OCI-LY3 (cell line): ENCODE data around the gene NFE2.

Source experiments
- H2AFZ ChIP-seq: fragments of 200-600, 300-600 bp; shearing (Covaris generic); 2 replicates; pipeline ENCODE4 v1.6.0; 2014; ENCODE audit warnings: antibody characterized with exemption, low read depth, low read length
- H3K27ac ChIP-seq: fragments of 200-600, 300-600 bp; sonication (generic); 2 replicates; pipeline ENCODE4 v1.5.1; 2014; ENCODE audit warnings: mild to moderate bottlenecking, low read length, moderate library complexity, mixed read lengths
- H3K27me3 ChIP-seq: fragments of 200-600, 300-600 bp; sonication (generic); 2 replicates; pipeline ENCODE4 v1.6.1; 2014; ENCODE audit warnings: low read depth, low read length, mixed read lengths
- H3K36me3 ChIP-seq: fragments of 200-600, 300-600 bp; sonication (generic); replicated peaks from 2 replicates; pipeline ENCODE3; 2014; ENCODE audit warnings: low read depth, low read length, mixed read lengths
- H3K4me1 ChIP-seq: fragments of 300-600, 200-600 bp; sonication (generic); 2 replicates; pipeline ENCODE4 v1.6.1; 2014; ENCODE audit warnings: low read length, mixed read lengths
- H3K4me2 ChIP-seq: fragments of 200-600, 300-600 bp; sonication (generic); 2 replicates; pipeline ENCODE4 v1.6.1; 2014; ENCODE audit warnings: low read length, mixed read lengths
- H3K4me3 ChIP-seq: fragments of 300-600, 200-600 bp; sonication (generic); 2 replicates; pipeline ENCODE4 v1.5.1; 2014; ENCODE audit warnings: antibody characterized with exemption, mild to moderate bottlenecking, low read length, moderate library complexity
- H3K79me2 ChIP-seq: fragments of 300-600, 200-600 bp; shearing (Covaris generic); 2 replicates; pipeline ENCODE4 v1.6.1; 2014; ENCODE audit warnings: mild to moderate bottlenecking, low read length, mixed read lengths
- H3K9ac ChIP-seq: fragments of 300-600, 200-600 bp; shearing (Covaris generic); 2 replicates; pipeline ENCODE4 v1.6.0; 2014; ENCODE audit warnings: mild to moderate bottlenecking, low read length, moderate library complexity
- H3K9me3 ChIP-seq: fragments of 200-600, 300-600 bp; shearing (Covaris generic); 2 replicates; pipeline ENCODE4 v1.6.1; 2014; ENCODE audit warnings: low read length, mixed read lengths; ENCODE audit not compliant: insufficient read depth
- H4K20me1 ChIP-seq: fragments of 200-600, 300-600 bp; sonication (generic); 2 replicates; pipeline ENCODE4 v1.6.1; 2016; ENCODE audit warnings: low read length, mixed read lengths; ENCODE audit not compliant: insufficient read depth
- CTCF ChIP-seq: fragments of 200-600, 300-600 bp; sonication (generic); IDR thresholded peaks from 2 replicates; pipeline ENCODE4 v1.5.1; 2014; ENCODE audit warnings: antibody characterized with exemption, low read length, low read depth
- EZH2phosphoT487 ChIP-seq: fragments of 200-600 bp; shearing (Covaris generic); IDR thresholded peaks from 2 replicates; pipeline ENCODE4 v1.6.1; 2018; ENCODE audit warnings: antibody characterized with exemption, mixed run types, low read depth

NFE2 gene

GRCh38 chr12:54253240-54253639 is 47.6 kb downstream of the NFE2 start:
- peaks cover 44% of the 10 kb centered on the region for H3K36me3 ChIP-seq
- H3K4me2 ChIP-seq = no peak overlapping the region
- H4K20me1 ChIP-seq = no peaks in the 10 kb centered on the region
- TF ChIP-seq CTCF = no peak
- TF ChIP-seq EZH2phosphoT487 = no peak
- H3K27ac ChIP-seq = no peak overlapping the region
- no peak overlapping the region for H2AFZ ChIP-seq
- no peak overlapping the region for H3K9ac ChIP-seq
- no peaks in the 10 kb centered on the region for H3K27me3 ChIP-seq
- H3K9me3 ChIP-seq = no peaks in the 10 kb centered on the region
- no peak overlapping the region for H3K4me3 ChIP-seq
- peaks cover 13% of the 10 kb centered on the region for H3K4me1 ChIP-seq
- H3K79me2 ChIP-seq = peaks cover 38% of the 10 kb centered on the region

- H3K36me3 ChIP-seq = peaks cover 44% of the 10 kb centered on the region
- no peaks in the 10 kb centered on the region for H4K20me1 ChIP-seq
- H3K79me2 ChIP-seq = peaks cover 27% of the 10 kb centered on the region
- no peak overlapping the region for H3K27ac ChIP-seq
- no peaks in the 10 kb centered on the region for H3K27me3 ChIP-seq
- H3K9ac ChIP-seq = no peak overlapping the region
- H3K9me3 ChIP-seq = no peaks in the 10 kb centered on the region
- no peak overlapping the region for H3K4me3 ChIP-seq
- H3K4me1 ChIP-seq = 0 out of 2 replicates have a peak, but pooled peaks cover 2% of the 10 kb centered on the region
- H3K4me2 ChIP-seq = no peak overlapping the region
- H2AFZ ChIP-seq = no peak overlapping the region
- TF ChIP-seq EZH2phosphoT487 = no peak
- peak; percentile 64 for TF ChIP-seq CTCF
Observed at GRCh38 chr12:54251667-54252284, 49.0 kb downstream of the NFE2 start.

- Histone ChIP-seq H3K27me3 (no peaks in the 10 kb centered on the region), H4K20me1 (no peaks in the 10 kb centered on the region), H3K36me3 (peaks cover 40% of the 10 kb centered on the region), H3K9me3 (no peaks in the 10 kb centered on the region), H3K4me2 (no peak overlapping the region), H3K4me1 (0 out of 2 replicates have a peak, but pooled peaks cover 2% of the 10 kb centered on the region), H3K4me3 (no peak overlapping the region), H3K79me2 (peaks cover 15% of the 10 kb centered on the region), H3K27ac (no peak overlapping the region), H3K9ac (no peak overlapping the region), H2AFZ (no peak overlapping the region)
- TF ChIP-seq CTCF = no peak
- TF ChIP-seq EZH2phosphoT487 = no peak
Observed at GRCh38 chr12:54249489-54249888, 51.3 kb downstream of the NFE2 start.

DNA sequence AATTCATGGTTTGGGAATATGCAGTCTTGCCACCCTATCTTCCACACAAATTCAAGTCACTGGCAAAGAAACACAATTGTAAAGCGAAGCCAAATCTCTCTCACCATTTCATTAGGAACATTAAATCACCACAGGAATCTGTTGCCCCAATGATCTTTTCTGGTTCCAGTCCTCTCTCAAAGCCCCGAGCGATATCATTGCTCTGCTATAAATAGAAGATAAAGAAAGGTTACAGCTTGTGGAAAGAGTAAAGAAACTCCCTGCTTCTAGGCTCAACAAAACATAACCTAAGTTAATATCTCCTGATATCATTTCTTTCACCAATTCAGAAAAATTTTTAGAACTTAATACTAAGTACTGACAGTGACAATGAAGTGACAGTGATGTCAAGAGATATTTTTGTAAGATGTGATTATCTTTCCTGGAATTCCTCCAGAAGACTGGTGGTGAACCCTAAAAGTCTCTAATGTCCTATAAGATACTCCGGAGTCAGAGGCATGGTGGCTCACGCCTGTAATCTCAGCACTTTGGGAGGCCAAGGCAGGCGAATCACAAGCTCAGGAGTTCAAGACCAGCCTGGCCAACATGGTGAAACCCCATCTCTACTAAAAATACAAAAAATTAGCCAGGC is 54.7 kb downstream of the NFE2 start:
- Histone ChIP-seq H4K20me1 (peaks cover 7% of the 10 kb centered on the region; the same call in 1 of the 2 replicates), H3K4me3 (no peak overlapping the region), H3K4me1 (peaks cover 11% of the 10 kb centered on the region), H3K27ac (no peak overlapping the region), H3K27me3 (no peaks in the 10 kb centered on the region), H3K9me3 (no peaks in the 10 kb centered on the region), H3K4me2 (no peak overlapping the region), H2AFZ (no peak overlapping the region), H3K9ac (no peak overlapping the region), H3K79me2 (no peaks in the 10 kb centered on the region; the same call in 1 of the 2 replicates), H3K36me3 (peaks cover 38% of the 10 kb centered on the region)
- no peak for TF ChIP-seq EZH2phosphoT487
- no peak for TF ChIP-seq CTCF
